GM19193 (cell line): Measurements from ENCODE around the gene METTL23.

Experiments
- POLR2A ChIP-seq: IDR thresholded peaks from 4 replicates; pipeline ENCODE4 v1.6.1; 2011; ENCODE audit not compliant: insufficient read depth, insufficient read length; ENCODE audit errors: extremely low read depth

The METTL23 gene

GRCh38 chr17:76757256-76757655 lies 30.6 kb downstream of the METTL23 start:
- TF ChIP-seq POLR2A: no peak

- no peak for TF ChIP-seq POLR2A
Measured at GRCh38 chr17:76758570-76758969, 31.9 kb downstream of the METTL23 start.

- TF ChIP-seq POLR2A: no peak
Measured at GRCh38 chr17:76772842-76773525, 46.3 kb downstream of the METTL23 start.

- TF ChIP-seq POLR2A: no peak
Measured at GRCh38 chr17:76775021-76775600, 48.5 kb downstream of the METTL23 start.

GRCh38 chr17:76781056-76781982 lies 54.7 kb downstream of the METTL23 start:
- no peak for TF ChIP-seq POLR2A

- TF ChIP-seq POLR2A: no peak
Measured at GRCh38 chr17:76783146-76783545, 56.5 kb downstream of the METTL23 start.
